GM21526 (cell line): ENCODE results near the gene COMMD7.

Source experiments
- ATAC-seq: cut with Tn5 transposase; IDR thresholded peaks from one replicate; pipeline ENCODE4 v1.9.1; 2021; ENCODE audit warnings: moderate library complexity; ENCODE audit not compliant: unreplicated experiment, low FRiP score

COMMD7 gene

DNA sequence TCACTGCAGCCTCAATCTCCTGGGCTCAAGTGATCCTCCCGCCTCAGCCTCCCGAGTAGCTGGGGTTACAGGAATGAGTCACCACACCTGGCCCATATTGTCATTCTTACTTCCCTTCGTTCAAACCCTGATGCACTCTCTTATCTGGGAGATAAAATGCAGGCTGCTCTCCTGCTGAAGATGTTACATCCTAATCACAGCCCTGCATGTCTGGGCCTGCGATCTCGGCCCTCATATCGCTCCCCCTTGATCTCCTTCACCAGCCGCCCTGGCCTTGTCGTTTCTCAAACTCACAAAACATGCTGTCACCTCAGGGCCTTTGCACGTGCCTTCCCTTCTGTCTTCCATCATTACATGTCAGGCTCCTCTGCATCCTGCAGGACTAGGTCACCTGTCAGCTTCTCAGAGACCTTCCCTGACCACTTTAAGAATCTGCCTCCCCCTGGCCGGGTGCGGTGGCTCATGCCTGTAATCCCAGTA is 60.7 kb downstream of the COMMD7 start:
- no peak for ATAC-seq

DNA sequence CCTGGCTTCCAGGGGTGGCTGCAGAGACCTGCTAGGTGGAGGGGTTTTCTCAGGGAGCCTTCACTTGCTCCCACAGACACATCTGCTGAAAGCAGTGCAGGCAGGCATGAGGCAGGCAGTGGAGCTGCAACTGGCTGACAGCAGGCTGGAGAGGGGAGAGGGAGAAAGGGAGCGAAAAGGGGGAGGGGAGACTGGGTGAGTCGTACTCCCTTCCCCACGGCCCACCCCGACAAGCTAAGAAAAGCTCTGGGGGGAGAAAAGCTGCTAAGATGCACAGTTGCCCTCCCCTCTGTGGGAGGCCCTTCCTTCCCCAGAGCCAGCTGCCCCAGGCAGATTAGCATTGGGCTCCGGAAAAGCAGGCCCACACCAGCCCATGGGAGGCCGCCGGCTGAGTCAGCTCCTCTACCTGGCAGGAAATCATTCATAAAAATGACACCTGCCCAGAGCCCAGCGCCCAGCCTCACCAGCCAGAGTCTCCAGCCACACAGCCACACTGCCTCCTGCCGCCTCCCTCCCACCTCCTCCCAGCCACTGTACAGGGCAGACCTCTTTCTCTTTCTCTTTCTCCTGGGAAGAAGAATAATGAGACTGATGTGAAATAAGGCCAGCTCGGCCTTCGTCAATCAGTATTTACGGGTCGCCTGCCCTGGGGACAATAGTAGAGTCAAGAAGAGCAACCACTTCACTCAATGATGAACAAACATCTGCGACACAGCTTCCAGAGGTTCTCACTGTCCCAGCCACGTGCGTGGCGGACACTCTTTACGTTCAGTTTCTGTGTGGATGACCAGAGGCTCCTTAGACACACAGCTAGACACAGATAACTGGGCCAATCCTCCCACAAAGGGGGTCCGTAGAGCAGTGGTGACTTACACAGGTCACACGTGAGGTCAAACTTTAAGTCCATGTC is 61.8 kb downstream of the COMMD7 start:
- ATAC-seq = no peak

DNA sequence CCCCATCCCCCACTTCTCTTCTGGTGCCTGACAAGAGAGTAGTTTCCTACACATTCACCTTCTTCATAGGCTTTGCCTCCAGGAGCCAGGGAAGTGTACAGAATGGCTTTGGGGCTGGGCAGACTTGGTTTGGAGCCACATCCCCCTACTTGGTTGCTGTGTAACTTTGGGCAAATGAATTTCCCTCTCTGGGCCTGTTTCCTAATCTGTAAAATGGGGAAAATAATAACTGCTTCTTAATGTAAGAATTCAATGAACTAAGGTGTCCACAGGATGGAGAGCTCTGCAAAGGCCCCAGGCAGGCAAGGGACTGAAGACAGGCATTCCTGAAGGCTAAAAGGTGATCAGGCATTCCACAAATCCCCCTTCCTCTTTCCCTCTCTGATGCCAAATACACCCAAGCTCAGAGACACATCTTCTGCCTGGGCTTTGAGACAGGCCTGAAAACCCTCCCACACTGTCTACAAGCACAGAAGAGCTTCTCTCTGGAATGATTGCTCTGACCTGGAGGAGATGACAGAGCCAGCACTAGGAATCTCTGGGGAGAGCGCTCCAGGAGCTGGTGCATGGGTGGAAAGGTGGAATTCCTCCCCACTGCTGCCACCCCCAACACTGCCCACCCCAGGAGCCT is 62.6 kb downstream of the COMMD7 start:
- no peak for ATAC-seq

DNA sequence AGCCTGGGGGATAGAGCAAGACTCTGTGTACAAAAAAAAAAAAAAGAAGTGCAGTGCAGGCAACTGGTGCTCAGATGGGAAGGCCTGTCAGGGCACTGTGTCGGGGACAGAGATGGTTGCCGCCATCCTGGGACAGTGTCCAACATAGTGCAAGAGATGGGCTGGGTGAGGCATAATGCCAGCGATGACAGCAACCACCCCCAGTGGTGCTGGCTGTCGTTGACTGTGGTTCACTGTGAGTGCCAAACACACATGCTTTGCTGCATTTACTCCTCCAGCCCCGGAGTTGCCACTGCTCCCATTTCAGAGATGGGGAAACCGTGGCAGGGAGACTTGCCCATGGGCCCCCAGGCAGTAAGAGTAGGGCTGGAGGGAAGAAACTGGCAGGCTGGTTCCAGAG is 64.3 kb downstream of the COMMD7 start:
- no peak for ATAC-seq

DNA sequence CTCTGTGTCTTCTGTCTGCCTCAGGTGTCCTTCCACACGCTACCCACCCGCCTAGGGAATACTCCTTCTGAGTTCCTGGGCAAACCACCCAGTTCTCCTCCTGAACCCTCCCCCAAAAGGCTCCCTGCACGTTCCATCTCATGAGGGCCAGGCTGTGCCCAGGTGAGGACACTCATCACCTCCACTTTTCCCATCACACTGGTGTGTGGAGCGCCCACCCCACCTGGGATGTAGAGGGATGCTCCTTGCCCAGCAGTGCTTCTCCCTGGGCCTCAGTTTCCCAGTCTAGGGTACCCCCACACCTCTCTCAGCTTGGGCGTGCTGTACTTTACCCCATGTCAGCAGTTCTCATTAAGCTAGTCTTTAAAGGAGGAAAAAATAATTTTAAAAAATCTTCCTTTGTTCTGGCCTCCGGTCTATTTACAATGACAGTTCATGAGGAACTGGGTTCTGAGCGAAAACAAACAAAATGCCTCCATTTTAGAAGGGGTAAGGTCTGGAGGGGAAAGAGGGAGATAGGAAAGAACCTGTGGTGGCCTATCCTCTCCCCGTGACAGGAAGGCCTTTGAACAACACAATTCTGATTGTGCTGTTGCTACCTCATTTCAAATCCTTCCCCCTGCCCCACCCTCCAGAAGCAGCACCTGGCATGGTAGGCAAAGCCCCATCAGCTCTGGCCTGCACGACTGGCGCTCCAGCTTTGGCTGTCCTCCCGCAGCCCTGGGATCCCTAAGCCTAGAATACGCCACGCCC is 67.9 kb downstream of the COMMD7 start:
- ATAC-seq = no peak

DNA sequence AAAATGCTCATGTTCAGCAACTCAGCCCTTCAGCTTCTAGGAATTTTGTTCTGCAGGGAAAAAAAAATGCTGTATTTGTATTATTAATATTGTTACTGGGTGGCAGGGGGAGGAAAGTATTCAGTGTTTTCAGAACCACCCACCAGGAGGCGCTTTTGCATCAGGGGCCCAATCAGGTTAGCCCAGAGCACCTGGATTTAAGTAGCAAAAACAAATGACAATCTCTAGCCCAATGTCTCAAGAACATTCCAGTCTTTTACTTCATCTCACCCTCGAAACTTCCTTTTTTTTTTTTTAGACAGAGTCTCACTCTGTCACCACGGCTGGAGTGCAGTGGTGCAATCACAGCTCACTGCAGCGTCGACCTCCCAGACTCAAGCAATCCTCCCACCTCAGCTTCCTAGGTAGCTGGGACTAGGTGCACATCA is 68.9 kb downstream of the COMMD7 start:
- no peak for ATAC-seq

DNA sequence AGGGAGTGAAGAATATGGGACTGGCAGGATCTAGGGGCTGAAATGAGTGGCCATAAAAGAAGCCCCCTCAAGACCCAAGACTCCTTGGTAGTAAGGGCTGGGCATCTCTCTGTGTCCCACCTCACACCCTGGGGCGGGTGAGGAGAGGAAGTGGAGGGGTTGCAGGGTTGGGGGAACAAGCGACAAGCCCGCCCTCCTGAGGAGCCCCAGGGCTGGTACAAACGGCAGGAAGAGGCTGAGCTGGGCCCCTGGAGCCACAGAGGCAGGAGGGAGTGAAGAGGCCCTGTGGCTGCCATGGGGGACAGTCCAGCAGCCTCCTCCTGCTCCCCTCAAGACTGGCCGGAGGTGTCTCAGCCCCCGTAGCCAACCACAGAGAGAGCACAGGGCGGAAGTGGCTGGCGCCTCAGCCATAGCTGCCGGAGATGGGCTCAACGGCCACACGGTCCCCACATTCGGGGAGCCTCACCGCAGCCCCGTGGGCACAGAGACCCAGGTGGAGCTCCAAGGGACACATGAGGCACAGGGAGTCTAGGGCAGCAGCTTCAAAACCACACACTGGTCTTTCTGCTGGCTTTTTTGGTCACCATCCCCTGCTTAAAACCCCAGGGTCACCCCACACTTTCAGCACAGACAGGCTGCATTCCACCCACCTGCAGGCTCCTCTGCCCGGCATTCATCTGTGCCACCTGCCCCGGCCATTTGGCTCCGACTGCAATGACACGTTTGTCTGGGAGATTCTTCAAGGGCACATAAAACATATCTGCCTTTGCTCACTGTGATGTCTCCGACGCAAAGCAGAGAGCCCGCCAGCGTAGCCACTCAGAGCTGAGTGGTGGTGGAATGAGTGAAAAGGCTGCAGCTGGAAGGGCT is 70.0 kb downstream of the COMMD7 start:
- peak; percentile 52 for ATAC-seq

DNA sequence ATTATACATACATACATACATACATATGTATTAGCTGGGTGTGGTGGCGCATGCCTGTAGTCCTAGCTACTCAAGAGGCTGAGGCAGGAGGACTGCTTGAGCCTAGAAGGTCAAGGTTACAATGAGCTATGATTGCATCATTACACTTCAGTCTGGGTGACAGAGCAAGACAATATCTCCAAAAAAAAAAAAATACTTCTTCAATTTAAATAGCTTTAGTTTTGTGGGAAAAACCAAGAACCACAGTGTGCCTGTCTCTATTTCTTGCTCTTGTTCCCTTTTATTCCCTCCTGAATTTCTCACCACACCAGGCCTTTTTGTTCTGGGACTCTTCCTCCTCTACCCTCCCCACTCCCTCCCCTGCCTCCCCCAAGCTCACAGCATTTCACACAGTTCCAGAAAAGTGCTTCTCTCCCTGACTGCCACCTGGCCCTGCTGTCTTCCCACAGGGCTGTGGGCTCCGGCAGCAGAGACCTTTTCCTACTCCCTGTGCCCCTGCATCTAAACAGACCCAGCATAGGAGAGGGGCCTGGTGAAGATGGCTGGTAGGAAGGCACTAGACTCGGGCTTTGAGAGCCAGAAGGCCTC is 70.8 kb downstream of the COMMD7 start:
- ATAC-seq = peak; percentile 15

DNA sequence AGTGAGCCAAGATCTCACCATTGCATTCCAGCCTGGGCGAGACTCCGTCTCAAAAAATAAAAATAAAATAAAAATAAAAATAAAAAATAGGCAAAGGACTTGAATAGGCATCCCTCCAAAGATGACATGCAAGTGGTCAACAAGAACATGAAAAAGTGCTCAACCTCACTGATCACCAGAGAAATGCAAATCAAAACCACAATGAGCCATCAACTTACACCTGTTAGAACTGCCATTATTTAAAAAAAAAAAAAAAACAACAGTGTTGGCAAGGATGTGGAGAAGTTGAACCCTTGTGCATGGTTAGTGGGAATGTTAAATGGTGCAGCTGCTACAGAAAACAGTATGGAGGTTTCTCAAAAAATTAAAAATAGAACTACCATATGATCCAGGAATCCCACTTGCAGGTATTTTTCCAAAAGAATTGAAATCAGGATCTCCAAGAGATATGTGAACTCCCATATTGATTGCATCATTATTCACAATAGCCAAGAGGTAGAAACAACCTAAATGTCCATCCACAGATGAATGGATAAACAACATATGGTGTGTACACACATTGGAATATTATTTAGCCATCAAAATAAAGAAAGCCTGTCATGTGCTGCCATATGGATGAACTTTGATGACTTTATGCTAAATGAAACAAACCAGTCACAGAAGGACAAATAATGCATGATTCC is 72.4 kb downstream of the COMMD7 start:
- no peak for ATAC-seq

DNA sequence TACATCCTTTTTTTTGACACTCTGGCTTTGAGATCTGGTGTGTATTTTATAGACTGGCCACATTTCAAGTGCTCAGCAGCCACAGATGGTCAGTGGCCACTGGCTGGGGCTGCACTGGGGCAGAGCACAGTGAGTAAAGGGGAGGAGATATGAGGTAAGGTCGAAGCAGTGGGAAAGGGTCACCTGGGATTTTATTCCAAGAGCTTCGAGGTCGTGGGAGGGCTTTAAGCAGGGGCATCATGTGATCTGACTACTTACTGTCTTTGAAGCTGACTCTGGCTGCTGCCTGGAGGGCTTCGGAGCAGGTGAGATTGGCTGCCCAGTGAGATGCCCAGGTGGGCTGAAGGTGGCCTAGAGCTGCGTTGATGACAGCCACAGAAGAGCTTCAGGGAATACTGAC is 76.2 kb downstream of the COMMD7 start:
- no peak for ATAC-seq

DNA sequence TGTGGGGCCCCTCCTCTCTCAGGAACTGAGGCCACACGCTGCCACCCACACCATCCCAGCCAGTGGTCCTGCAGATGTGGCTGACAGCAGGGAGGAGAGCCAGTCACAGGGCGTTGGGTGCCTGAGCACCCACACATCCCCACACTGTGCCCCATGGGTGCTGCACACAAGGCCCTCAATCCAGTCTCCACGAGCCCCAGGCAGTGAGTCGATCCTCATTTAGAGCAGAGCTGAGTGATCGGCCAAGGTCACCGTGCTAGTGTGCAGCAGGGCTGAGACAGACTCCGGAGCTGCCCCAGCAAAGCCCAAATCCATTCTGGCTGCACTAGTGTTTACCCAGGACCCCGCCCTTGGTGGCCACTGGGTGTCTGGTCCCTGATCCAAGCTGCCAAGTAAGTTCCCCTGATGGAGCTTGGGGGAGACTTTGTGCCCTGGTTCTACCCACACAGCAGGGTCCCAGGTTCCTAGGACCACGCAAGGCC is 78.5 kb downstream of the COMMD7 start:
- ATAC-seq = no peak

DNA sequence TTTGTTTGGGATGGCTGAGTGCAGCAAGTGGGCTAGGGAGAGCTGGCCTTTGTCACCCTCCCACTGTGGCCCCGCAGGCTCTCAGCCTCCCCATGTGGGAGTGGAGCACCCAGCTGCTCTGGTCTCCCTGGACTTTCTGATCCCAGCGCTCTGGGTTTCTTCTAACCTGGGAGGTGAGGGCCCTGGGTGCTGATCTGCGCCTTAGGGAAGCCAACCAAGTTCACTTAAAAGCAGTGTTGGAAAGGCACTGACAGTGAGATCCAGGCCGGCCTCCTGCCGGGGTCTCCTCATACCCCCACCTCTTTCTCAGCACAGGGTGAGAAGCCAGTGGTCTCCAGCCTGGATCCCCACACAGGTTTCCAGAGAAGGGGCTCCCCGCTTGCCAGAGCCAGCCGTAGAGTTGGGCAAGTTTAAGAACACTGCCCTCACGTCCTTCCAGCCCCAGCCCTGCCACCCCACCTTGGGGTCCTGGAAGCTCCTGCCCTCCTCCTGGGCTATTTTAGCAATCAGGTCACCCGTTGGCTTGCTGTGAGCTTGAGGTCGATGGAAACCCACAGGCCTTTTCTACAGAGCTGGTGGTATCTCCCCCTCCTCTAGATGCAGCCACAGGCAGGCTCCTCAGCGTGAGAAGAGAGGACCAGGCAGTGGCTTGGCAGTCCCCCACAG is 79.1 kb downstream of the COMMD7 start:
- no peak for ATAC-seq

DNA sequence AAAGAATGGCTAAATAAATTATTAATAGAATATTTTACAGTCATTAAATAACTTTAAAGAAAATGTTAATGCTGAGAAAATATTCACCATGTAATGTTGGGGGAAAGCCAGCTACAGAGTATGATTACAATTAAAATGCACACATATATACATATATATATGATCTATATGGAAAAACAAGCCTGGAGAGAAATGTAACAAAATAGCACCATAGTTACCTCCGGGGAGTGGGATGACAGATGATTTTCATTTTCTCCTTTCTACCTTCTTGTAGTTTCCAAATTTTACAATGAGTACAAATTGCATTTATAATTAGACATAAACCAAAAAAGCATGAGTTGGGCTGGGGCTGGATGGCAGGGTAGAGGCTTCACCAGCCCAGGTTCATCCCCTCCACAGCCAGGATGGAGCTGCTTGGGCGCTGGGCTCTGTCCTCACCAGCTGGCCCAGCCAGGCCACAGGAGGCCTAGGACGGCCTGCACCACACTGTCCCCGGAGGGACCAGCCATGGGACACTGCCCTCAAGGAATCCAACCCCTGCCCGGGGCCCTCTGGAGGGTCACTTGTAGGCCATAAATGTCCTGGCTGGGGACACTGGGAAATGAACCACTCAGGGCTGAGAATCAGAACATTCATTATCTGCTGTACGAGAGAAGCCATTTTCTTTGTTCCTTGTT is 79.8 kb downstream of the COMMD7 start:
- no peak for ATAC-seq

DNA sequence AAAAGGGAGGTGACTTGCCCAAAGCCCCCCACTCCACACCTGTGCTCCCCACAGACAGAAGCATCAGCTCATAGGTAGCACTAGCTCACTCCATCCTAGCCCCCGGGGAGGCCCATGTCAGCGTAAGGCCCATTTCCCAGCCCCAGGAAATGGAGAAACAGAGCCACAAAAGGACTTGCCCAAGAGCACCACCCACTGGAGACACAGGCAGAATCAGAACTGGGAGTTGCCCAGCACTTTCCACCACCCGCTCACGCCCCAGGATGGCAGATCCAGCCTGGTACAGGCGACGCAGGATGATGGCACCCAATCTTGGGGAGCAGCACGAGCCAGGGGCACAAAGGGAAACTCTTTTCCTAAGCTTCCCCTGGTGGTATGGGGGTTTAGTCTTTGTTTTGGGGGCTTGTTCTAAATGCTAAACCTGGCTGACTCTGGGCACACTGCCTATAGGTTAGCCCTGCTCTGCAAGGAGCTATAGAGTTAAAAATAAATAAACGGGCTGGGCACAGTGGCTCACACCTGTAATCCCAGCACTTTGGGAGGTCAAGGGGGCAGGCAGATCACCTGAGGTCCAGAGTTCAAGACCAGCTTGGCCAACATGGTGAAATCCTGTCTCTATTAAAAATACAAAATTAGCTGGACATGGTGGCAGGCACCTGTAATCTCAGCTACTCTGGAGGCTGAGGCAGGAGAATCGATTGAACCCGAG is 81.3 kb downstream of the COMMD7 start:
- no peak for ATAC-seq

DNA sequence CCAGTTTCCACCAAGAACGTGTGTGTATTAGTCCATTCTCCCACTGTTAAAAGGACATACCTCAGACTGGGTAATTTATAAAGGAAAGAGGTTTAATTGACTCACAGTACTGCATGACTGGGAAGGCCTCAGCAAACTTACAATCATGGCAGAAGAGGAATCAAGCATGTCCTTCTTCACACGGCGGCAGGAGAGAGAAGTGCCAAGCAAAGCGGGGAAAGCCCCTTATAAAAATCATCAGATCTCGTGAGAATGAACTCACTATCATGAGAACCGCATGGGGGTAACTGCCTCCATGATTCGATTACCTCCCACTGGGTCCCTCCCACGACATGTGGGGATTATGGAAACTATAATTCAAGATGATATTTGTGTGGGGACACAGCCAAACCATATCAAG is 82.6 kb downstream of the COMMD7 start:
- no peak for ATAC-seq

DNA sequence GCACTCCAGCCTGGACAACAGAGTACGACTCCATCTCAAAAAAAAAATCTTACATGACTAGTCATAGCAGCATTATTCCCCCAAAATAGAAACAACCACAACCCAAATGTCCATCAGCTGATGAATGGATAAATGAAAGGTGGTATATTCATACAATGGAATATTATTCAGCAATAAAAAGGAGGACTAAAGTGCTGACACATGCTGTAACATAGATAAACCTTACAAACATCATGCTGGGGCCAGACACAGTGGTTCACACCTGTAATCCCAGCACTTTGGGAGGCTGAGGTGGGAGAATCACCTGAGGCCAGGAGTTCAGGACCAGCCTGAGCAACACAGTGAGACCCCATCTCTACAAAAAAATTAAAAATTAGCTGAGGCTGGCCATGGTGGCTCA is 86.4 kb downstream of the COMMD7 start:
- ATAC-seq = no peak

DNA sequence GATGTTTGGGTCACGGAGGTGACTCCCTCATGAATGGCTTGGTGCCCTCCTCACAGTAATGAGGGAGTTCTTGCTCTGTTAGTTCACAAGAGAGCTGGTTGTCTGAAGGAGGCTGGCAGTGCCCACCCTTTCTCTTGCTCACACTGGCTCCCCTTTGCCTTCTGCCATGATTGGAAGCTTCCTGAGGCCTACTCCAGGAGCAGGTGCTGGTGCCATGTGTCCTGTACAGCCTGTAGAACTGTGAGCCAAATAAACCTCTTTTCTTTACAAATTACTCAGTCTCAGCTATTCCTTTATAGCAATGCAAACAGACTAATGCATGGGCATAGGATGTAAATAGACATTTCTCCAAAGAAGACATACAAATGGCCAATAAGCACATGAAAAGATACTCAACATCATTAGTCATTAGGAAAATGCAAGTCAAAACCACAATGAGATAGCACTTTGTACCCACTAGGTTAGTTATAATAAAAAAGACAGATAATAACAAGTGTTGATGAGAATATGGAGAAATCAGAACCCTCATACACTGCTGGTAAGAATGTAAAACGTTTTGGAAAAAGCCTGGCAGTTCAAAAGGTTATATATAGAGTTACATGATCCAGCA is 87.3 kb downstream of the COMMD7 start:
- ATAC-seq = no peak
